HepG2 (cell line): Measurements from ENCODE around the gene NUCB1. TPM values are rescaled to one million over a fixed set of nuclear protein-coding genes. Genes with fewer than 3 reads are reported as not detected.

ENCODE experiments used
- CC2D1A ChIP-seq: sonication (generic); formaldehyde crosslinking; IDR thresholded peaks from 2 replicates; pipeline ENCODE4 v1.8.1; 2023; ENCODE audit warnings: mild to moderate bottlenecking, missing genetic modification reagents
- DPF2 ChIP-seq: sonication (generic); formaldehyde crosslinking; IDR thresholded peaks from 2 replicates; pipeline ENCODE4 v1.4.0; 2020; ENCODE audit warnings: mild to moderate bottlenecking, low read depth, missing genetic modification reagents, borderline replicate concordance
- NR2F1 ChIP-seq, 2 experiments: fragments of 450-650 bp in 1 of 2; formaldehyde crosslinking in 1 of 2; IDR thresholded peaks; 2 replicates each; pipeline versions ENCODE4 v1.5.0 to v1.6.1; 2016 to 2020; ENCODE audit warnings: mild to moderate bottlenecking in 1 of 2, missing compliant biosample characterization in 1 of 2, missing genetic modification reagents in 1 of 2, moderate library complexity in 1 of 2
- SOX5 ChIP-seq: IDR thresholded peaks from 2 replicates; pipeline ENCODE4 v1.6.1; 2016; ENCODE audit warnings: borderline replicate concordance
- YEATS2 ChIP-seq: sonication (generic); formaldehyde crosslinking; IDR thresholded peaks from 2 replicates; pipeline ENCODE4 v1.4.0; 2020; ENCODE audit warnings: missing genetic modification reagents, borderline replicate concordance
- ZNF619 ChIP-seq: sonication (generic); formaldehyde crosslinking; IDR thresholded peaks from 2 replicates; pipeline ENCODE4 v1.4.0; 2020; ENCODE audit warnings: mild to moderate bottlenecking, missing genetic modification reagents
- ZNF710 ChIP-seq: sonication (generic); formaldehyde crosslinking; IDR thresholded peaks from 2 replicates; pipeline ENCODE4 v1.5.0; 2020; ENCODE audit warnings: mild to moderate bottlenecking, missing genetic modification reagents, borderline replicate concordance
- ZNF740 ChIP-seq: sonication (generic); formaldehyde crosslinking; IDR thresholded peaks from 2 replicates; pipeline ENCODE4 v1.4.0; 2020; ENCODE audit warnings: missing genetic modification reagents
- ZSCAN12 ChIP-seq: sonication (generic); formaldehyde crosslinking; IDR thresholded peaks from 2 replicates; pipeline ENCODE4 v1.9.0; 2021; ENCODE audit warnings: mild to moderate bottlenecking, missing genetic modification reagents
- polyA plus RNA-seq, 8 experiments: library from polyadenylated mRNA; depleted of rRNA in 3 of 8; stranded (reverse) in 7 of 8; unstranded in 1 of 8; fragments of >200 nt; fragmentation: Illumina TruSeq in 4 of 8; extraction: Trizol in 4 of 8; gene quantifications; 2 replicates each; pipeline versions ENCODE4 v1.2.1 to v1.2.3, GENCODE V29; 2011 to 2016; ENCODE audit warnings: low read depth in 4 of 8, missing spikeins in 1 of 8, mixed read lengths in 1 of 8; ENCODE audit not compliant: insufficient read depth in 1 of 8
- total RNA-seq, 5 experiments: library from RNA; depleted of rRNA; stranded (reverse); fragments of >200 nt; fragmentation: Illumina TruSeq; extraction: Trizol; gene quantifications; 2 replicates each; pipeline ENCODE4 v1.2.3, GENCODE V29; 2016; ENCODE audit warnings: low read depth in 1 of 5
- TF ChIP-seq, protein P1 (sequence below): sonication (generic); formaldehyde crosslinking; IDR thresholded peaks from 2 replicates; pipeline ENCODE4 v1.5.1; 2020; ENCODE audit warnings: missing genetic modification reagents, mild to moderate bottlenecking, borderline replicate concordance
- TF ChIP-seq, protein P2 (sequence below): sonication (generic); formaldehyde crosslinking; IDR thresholded peaks from 2 replicates; pipeline ENCODE4 v1.5.1; 2020; ENCODE audit warnings: mild to moderate bottlenecking, moderate library complexity, missing genetic modification reagents
- TF ChIP-seq, protein P3 (sequence below): sonication (generic); formaldehyde crosslinking; IDR thresholded peaks from 2 replicates; pipeline ENCODE4 v1.5.0; 2020; ENCODE audit warnings: missing genetic modification reagents, mild to moderate bottlenecking, borderline replicate concordance
- TF ChIP-seq, protein P4 (sequence below): IDR thresholded peaks from 2 replicates; pipeline ENCODE4 v1.4.0; 2020; ENCODE audit warnings: mild to moderate bottlenecking, missing genetic modification reagents

Gene NUCB1
- total and polyA plus RNA-seq, 2 of the 13 experiments (the other 11 are each of a cell fraction or from before 2014, with no cell fraction given): 82.3 to 106 TPM

GRCh38 chr19:48950830-48951519 is 50.9 kb downstream of the NUCB1 start (continued):
- TF ChIP-seq, protein P1, sequence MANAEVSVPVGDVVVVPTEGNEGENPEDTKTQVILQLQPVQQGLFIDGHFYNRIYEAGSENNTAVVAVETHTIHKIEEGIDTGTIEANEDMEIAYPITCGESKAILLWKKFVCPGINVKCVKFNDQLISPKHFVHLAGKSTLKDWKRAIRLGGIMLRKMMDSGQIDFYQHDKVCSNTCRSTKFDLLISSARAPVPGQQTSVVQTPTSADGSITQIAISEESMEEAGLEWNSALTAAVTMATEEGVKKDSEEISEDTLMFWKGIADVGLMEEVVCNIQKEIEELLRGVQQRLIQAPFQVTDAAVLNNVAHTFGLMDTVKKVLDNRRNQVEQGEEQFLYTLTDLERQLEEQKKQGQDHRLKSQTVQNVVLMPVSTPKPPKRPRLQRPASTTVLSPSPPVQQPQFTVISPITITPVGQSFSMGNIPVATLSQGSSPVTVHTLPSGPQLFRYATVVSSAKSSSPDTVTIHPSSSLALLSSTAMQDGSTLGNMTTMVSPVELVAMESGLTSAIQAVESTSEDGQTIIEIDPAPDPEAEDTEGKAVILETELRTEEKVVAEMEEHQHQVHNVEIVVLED (CRISPR knock-in tag): no peak
- TF ChIP-seq NR2F1 (CRISPR knock-in tag; IDR thresholded peaks at IDR 0.05): no peak
- TF ChIP-seq YEATS2 (CRISPR knock-in tag): peak; percentile 41; the same call in 1 of the 2 replicates
- no peak for TF ChIP-seq DPF2 (CRISPR knock-in tag)
- no peak for TF ChIP-seq ZNF740 (CRISPR knock-in tag)
- no peak for TF ChIP-seq ZSCAN12 (CRISPR knock-in tag)
- TF ChIP-seq ZNF710 (CRISPR knock-in tag): 0 out of 2 replicates have a peak, but pooled peaks have one; percentile 31
- TF ChIP-seq, protein P2, sequence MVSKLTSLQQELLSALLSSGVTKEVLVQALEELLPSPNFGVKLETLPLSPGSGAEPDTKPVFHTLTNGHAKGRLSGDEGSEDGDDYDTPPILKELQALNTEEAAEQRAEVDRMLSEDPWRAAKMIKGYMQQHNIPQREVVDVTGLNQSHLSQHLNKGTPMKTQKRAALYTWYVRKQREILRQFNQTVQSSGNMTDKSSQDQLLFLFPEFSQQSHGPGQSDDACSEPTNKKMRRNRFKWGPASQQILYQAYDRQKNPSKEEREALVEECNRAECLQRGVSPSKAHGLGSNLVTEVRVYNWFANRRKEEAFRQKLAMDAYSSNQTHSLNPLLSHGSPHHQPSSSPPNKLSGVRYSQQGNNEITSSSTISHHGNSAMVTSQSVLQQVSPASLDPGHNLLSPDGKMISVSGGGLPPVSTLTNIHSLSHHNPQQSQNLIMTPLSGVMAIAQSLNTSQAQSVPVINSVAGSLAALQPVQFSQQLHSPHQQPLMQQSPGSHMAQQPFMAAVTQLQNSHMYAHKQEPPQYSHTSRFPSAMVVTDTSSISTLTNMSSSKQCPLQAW (CRISPR knock-in tag): peak; percentile 47; the same call in 1 of the 2 replicates
- TF ChIP-seq SOX5 (CRISPR knock-in tag): peak; percentile 33; the same call in 1 of the 2 replicates
- TF ChIP-seq, protein P3, sequence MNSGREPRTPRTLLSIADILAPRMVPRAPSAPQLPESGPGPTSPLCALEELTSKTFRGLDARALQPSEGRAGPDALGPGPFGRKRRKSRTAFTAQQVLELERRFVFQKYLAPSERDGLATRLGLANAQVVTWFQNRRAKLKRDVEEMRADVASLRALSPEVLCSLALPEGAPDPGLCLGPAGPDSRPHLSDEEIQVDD: no peak
- no peak for TF ChIP-seq ZNF619 (CRISPR knock-in tag)
- no peak for TF ChIP-seq CC2D1A (CRISPR knock-in tag)
- TF ChIP-seq, protein P4, sequence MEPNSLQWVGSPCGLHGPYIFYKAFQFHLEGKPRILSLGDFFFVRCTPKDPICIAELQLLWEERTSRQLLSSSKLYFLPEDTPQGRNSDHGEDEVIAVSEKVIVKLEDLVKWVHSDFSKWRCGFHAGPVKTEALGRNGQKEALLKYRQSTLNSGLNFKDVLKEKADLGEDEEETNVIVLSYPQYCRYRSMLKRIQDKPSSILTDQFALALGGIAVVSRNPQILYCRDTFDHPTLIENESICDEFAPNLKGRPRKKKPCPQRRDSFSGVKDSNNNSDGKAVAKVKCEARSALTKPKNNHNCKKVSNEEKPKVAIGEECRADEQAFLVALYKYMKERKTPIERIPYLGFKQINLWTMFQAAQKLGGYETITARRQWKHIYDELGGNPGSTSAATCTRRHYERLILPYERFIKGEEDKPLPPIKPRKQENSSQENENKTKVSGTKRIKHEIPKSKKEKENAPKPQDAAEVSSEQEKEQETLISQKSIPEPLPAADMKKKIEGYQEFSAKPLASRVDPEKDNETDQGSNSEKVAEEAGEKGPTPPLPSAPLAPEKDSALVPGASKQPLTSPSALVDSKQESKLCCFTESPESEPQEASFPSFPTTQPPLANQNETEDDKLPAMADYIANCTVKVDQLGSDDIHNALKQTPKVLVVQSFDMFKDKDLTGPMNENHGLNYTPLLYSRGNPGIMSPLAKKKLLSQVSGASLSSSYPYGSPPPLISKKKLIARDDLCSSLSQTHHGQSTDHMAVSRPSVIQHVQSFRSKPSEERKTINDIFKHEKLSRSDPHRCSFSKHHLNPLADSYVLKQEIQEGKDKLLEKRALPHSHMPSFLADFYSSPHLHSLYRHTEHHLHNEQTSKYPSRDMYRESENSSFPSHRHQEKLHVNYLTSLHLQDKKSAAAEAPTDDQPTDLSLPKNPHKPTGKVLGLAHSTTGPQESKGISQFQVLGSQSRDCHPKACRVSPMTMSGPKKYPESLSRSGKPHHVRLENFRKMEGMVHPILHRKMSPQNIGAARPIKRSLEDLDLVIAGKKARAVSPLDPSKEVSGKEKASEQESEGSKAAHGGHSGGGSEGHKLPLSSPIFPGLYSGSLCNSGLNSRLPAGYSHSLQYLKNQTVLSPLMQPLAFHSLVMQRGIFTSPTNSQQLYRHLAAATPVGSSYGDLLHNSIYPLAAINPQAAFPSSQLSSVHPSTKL (CRISPR knock-in tag): 0 out of 2 replicates have a peak, but pooled peaks have one; percentile 23
